ENCODE data around the gene SMIM22.

DNA sequence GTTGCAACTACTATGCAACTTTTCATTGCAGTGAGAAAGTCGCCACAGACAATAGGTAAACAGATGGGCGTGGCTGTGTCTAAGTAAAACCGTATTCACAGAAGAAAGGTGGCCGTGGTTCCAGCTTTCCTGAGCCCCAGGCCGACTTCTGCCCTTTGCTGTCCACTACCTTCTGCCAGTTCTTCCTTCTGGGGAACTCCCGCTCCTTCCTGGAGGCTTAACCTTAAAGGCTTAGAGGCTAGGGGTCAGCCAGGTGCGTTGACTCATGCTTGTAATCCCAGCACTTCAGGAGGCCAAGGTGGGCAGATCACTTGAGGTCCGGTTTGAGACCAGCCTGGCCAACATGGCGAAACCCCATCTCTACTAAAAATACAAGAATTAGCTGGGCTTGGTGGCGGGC lies 4.9 kb upstream of the SMIM22 start:
- TF ChIP-seq CTCF (IDR thresholded peaks at IDR 0.05; ENCODE audit: insufficient read depth, low read depth, low read length) (no peak), EZH2 (IDR thresholded peaks at IDR 0.05; ENCODE audit: insufficient read depth, low read length) (no peak)
